ENCODE data around the gene SKP1. TPM values are rescaled to one million over a fixed set of nuclear protein-coding genes. Genes with fewer than 3 reads are reported as not detected.

The SKP1 gene
- total RNA-seq, 4 donors from 2014 or later: 143 to 261 (median 196) TPM

DNA sequence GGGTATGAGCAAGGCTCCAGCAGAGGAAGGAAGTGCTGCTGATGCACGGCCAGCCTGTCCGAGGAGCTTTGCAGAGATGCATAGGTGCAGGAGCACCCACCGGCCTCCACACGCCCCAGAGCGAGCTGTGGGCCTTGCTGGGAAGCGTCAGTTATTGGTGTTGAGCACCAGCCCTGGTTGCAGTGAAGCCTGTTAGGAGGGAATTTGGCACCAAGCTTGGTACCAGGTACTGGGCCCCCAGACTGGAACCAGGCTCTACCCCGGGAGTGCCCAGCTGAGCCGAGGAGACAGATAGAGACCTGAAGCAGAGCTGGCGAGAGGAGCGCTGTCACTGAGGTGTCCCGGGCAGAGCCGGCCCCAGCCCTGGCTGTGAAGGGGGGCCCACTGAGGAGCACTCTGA is 57.0 kb downstream of the SKP1 start:
- H3K36me3 ChIP-seq: no peaks in the 10 kb centered on the region
- H3K27ac ChIP-seq: no peak overlapping the region
- no peaks in the 10 kb centered on the region for H3K27me3 ChIP-seq
- peaks cover 17% of the 10 kb centered on the region for H3K4me1 ChIP-seq
- no peaks in the 10 kb centered on the region for H3K9me3 ChIP-seq
- TF ChIP-seq EP300 (IDR thresholded peaks at IDR 0.05) (no peak), CTCF (IDR thresholded peaks at IDR 0.05) (no peak), POLR2AphosphoS5 (IDR thresholded peaks at IDR 0.05) (no peak), POLR2A (IDR thresholded peaks at IDR 0.05) (no peak)
- no peak overlapping the region for H3K4me3 ChIP-seq
- WGBS: no CpG with 5 or more reads among the region's 12 CpGs
- no peak for DNase-seq (ENCODE audit: low spot score in 2 of 2)

- no peak overlapping the region for H3K4me3 ChIP-seq
- H3K4me1 ChIP-seq: peaks cover 23% of the 10 kb centered on the region
- DNase-seq (ENCODE audit: low spot score in 2 of 2): no peak
- no peak for TF ChIP-seq CTCF (IDR thresholded peaks at IDR 0.05)
- no peak for TF ChIP-seq POLR2AphosphoS5 (IDR thresholded peaks at IDR 0.05)
- TF ChIP-seq EP300 (IDR thresholded peaks at IDR 0.05): no peak
- TF ChIP-seq POLR2A (IDR thresholded peaks at IDR 0.05): no peak
- 93% methylated on average over 4 of the region's 4 CpGs for WGBS
- H3K9me3 ChIP-seq: no peaks in the 10 kb centered on the region
- no peak overlapping the region for H3K27ac ChIP-seq
- H3K36me3 ChIP-seq: no peaks in the 10 kb centered on the region
- no peaks in the 10 kb centered on the region for H3K27me3 ChIP-seq
Observed at GRCh38 chr5:134118212-134118835, 58.4 kb downstream of the SKP1 start.

GRCh38 chr5:134116789-134117761 is 59.7 kb downstream of the SKP1 start:
- WGBS: 84% methylated on average over 8 of the region's 12 CpGs
- Histone ChIP-seq H3K27ac (no peak overlapping the region), H3K27me3 (no peaks in the 10 kb centered on the region), H3K36me3 (no peaks in the 10 kb centered on the region), H3K4me1 (peaks cover 24% of the 10 kb centered on the region), H3K4me3 (no peak overlapping the region), H3K9me3 (no peaks in the 10 kb centered on the region)
- TF ChIP-seq EP300 (IDR thresholded peaks at IDR 0.05) (no peak), POLR2A (IDR thresholded peaks at IDR 0.05) (no peak), CTCF (IDR thresholded peaks at IDR 0.05) (no peak)
- DNase-seq (ENCODE audit: low spot score in 2 of 2): no peak

- no peaks in the 10 kb centered on the region for H3K27me3 ChIP-seq
- no peaks in the 10 kb centered on the region for H3K9me3 ChIP-seq
- TF ChIP-seq POLR2A (IDR thresholded peaks at IDR 0.05) (no peak), POLR2AphosphoS5 (IDR thresholded peaks at IDR 0.05) (no peak), CTCF (IDR thresholded peaks at IDR 0.05) (no peak), EP300 (IDR thresholded peaks at IDR 0.05) (no peak)
- 82% methylated on average over 10 of the region's 10 CpGs for WGBS
- no peak overlapping the region for H3K27ac ChIP-seq
- DNase-seq (ENCODE audit: low spot score in 2 of 2): no peak
- H3K36me3 ChIP-seq: no peaks in the 10 kb centered on the region
- no peak overlapping the region for H3K4me3 ChIP-seq
- H3K4me1 ChIP-seq: peaks cover 25% of the 10 kb centered on the region
Observed at GRCh38 chr5:134116286-134116685, 60.5 kb downstream of the SKP1 start.

GRCh38 chr5:134115806-134116175 is 61.0 kb downstream of the SKP1 start:
- Histone ChIP-seq H3K9me3 (no peaks in the 10 kb centered on the region), H3K4me1 (peaks cover 30% of the 10 kb centered on the region), H3K27me3 (no peaks in the 10 kb centered on the region), H3K36me3 (no peaks in the 10 kb centered on the region), H3K27ac (no peak overlapping the region), H3K4me3 (peak overlapping the region; percentile 60)
- WGBS: 49% methylated on average over 8 of the region's 13 CpGs
- no peak for TF ChIP-seq EP300 (IDR thresholded peaks at IDR 0.05)
- no peak for TF ChIP-seq POLR2A (IDR thresholded peaks at IDR 0.05)
- TF ChIP-seq POLR2AphosphoS5 (IDR thresholded peaks at IDR 0.05): no peak
- no peak for TF ChIP-seq CTCF (IDR thresholded peaks at IDR 0.05)
- no peak for DNase-seq (ENCODE audit: low spot score in 2 of 2)
